ENCODE data around the gene HOXD10.

Gene HOXD10

DNA sequence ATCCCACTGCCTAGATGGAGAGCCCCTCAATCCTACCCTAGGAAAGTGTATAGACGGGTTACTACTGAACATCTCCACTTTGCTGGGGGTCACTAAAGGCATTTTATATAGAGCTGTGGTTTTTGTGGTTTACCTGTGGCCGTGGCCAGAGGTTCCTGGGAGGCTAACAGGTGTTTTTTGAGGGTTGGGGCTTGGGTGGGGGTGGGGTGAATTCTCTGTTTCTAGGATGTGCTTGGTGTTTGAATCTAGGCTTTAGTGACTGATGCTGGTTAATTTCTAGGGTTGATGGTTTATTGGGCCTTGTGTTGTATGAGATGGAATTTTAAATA is 20.6 kb downstream of the HOXD10 start:
- DNase-seq, result no peak

- no peak for DNase-seq
These were observed 21.3 kb downstream of the HOXD10 start for GRCh38 chr2:176137906-176138305.

DNA sequence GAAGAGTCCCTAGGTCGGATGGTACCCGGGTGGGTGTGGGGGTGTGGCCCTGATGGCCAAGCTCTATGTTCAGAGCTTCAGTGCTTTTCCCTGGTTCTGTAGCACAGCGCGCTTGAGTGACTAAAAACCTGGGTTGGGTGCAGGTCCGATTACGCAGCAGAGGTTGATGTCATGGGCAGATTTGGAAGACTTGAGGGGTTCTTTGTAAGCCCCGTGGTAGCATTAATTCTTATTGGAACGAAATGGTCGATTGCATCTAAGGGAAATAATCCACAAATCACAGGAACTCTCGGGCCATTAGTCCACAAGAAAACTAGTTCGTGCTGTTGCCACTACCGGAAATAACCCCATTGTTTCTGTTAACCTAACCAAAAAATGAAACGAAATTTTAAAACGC is 21.9 kb downstream of the HOXD10 start:
- DNase-seq, result no peak

DNA sequence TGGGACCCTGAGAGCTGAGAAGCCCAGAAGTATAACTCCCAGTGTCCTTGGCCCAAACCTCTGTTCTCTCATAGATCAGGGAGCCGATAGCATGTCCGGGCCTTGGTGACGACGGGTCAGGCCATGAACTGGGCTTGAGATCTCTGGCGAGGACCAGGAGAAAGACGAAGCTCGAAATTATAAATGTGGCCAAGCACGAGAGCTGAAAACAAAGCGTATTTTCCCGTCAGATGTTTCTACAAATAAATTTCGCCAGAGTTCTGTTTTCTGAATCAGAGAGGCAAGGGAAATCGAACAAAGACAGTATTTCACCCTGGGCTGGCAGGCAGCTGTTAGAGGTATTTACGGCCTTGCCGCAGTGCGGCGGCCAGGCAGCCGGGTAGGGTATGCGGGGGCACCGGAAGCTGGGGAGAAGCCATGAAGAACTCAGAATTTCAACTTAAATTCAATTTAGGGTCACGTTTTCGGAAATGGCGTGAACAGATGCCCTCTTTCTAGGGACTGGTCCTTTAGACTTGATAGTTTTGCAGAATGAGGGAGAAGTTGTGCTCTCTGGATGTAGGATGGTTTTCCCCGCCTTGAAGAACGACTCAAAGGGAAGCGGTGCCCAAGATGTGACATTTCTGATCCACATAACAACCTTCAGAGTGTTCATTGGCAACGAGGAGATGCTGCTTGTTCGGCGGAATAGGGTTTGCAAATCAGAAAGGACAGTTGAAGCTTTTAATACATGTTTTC is 22.5 kb downstream of the HOXD10 start:
- DNase-seq, result no peak

- DNase-seq, result peak in 1 of 2 experiments; percentile 56
These were observed 23.3 kb downstream of the HOXD10 start for GRCh38 chr2:176139661-176140512.

GRCh38 chr2:176140513-176141317 is 24.1 kb downstream of the HOXD10 start:
- peak; percentile 78 to 87 for DNase-seq

- DNase-seq, result no peak
These were observed 25.7 kb downstream of the HOXD10 start for GRCh38 chr2:176142281-176142680.

GRCh38 chr2:176145085-176145969 is 28.7 kb downstream of the HOXD10 start:
- no peak for DNase-seq

DNA sequence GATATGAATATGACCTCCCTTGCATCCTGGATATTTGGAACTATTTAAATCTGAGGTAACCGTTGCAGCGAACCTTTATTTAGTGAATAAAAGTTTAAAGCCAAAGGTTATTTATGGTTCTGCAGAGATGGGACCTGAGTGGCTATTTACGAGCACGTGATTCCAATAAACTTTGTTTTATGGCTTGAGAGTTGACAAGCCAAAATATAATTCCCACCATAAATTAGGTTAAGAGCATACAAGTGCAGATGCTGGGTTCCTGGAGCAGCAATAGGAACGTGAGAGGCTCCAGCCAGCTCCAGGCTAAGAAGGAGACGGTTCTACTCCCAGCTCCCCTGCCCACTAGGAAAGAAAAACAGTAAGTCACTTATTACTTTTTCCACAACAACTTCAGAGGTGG is 29.5 kb downstream of the HOXD10 start:
- no peak for DNase-seq

GRCh38 chr2:176146645-176147044 is 30.1 kb downstream of the HOXD10 start:
- no peak for DNase-seq

- DNase-seq, result no peak
These were observed 30.7 kb downstream of the HOXD10 start for GRCh38 chr2:176147210-176147799.

GRCh38 chr2:176147800-176148496 is 31.4 kb downstream of the HOXD10 start:
- DNase-seq, result no peak

GRCh38 chr2:176148751-176149421 is 32.3 kb downstream of the HOXD10 start:
- no peak for DNase-seq

DNA sequence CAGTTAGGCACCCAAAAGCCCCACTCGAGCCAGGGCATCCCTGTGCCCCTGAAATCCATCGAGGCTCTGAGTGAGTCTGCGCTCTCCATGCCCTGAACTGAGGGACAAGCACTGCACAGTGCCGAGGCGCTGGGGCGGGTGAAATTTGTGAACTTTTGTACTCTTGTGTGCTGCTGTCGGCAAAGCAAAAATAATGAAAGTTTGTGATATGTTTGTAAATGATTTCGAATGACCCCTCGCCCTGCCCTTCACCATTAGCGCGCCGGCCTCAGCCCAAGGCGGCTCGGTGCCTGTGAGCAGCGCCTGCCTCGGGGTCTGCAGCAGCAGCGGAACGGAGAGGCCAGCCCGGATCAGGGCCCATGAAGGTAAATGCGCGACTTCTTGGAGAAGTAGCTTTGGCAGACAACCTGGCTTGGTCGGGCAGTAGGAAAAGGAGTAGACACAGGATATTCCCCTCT is 32.9 kb downstream of the HOXD10 start:
- DNase-seq, result no peak

GRCh38 chr2:176149939-176150583 is 33.5 kb downstream of the HOXD10 start:
- no peak for DNase-seq

GRCh38 chr2:176150584-176151441 is 34.2 kb downstream of the HOXD10 start:
- no peak for DNase-seq

GRCh38 chr2:176151442-176152287 is 35.1 kb downstream of the HOXD10 start, which contains the start of gene HOXD4:
Gene HOXD4, plus strand, starts transcription at chr2:176151550. Its CDS starts 84 bp downstream, at chr2:176151634.
- DNase-seq, result no peak

Measured in NCI-H524 (cell line).